Forelimb muscle (tissue), 1 donor: ENCODE measurements around the gene SPATS2L. TPM values are rescaled to one million over a fixed set of nuclear protein-coding genes. Genes with fewer than 3 reads are reported as not detected.

Experiments
- DNase-seq: peaks from one replicate; pipeline ENCODE4 v3.0.0-alpha.2; 2013; ENCODE audit warnings: low read depth
- polyA plus RNA-seq: library from polyadenylated mRNA; unstranded; fragments of 120-200 nt; gene quantifications from one replicate; pipeline ENCODE4 v1.2.1, GENCODE V29; 2013; ENCODE audit not compliant: insufficient read length

SPATS2L gene
- polyA plus RNA-seq, 1 donor = 224 TPM

- DNase-seq = no peak
Measured at GRCh38 chr2:200348897-200349563, 42.5 kb downstream of the SPATS2L start.

GRCh38 chr2:200349868-200350267 lies 43.4 kb downstream of the SPATS2L start:
- DNase-seq = no peak

DNA sequence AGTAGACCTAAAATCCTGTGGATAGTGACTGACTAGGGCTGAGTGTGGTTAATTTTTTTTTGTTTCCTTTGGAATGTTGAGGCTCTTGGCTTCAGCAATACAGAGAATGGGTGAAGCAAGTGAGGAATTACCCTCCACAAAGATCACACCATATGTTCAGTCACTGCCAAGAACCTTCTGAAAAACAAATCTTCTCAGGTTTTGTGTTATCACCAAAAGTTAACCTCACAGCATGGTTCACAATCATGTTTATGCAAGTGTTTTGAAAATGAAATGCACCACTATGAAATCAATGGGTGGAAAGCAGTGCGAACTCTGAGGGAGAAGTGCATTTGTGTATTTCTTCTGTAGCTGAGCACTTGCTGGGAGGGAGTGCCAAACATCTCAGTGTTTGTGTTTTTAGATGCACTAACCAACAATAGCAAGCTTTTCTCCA lies 44.4 kb downstream of the SPATS2L start:
- DNase-seq = no peak

DNA sequence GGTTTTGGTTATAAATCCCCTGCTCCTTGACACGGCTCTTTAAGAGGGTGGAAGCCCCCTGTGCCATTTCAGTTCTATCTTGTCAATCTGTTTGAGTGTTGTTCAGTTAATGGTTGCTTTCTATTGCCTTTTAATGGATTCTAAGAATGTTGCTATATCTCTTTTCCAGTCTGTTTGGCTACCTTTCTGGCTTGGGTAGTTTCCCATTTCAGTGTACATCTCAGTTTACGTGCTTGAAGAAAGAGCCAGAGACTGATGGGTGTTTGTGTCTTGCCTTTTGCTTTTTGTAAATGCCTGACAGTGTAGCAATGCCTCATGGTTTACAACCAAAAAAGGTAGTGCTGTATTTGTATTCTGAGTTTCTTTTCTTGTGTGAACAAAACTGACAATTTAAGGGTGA lies 45.3 kb downstream of the SPATS2L start:
- no peak for DNase-seq

- no peak for DNase-seq
Measured at GRCh38 chr2:200352636-200353035, 46.1 kb downstream of the SPATS2L start.

DNA sequence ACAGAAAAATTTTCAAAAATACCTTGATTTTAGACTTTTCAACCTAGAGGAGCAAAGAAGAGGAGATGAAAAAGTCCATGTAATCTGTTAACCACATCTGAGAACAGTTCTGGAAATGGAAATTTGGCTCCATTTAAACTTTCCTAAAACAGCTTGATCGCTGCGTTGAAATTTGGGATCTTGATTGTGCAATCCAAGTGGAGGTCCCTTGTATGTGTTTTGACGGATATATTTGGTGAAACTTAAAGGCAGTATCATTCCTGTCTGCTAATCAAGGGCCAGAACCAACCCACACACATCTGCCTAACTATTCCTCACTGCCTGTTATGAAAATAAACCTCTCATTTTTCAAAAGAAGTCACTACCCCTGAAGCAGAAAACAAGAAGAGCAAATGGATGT lies 46.6 kb downstream of the SPATS2L start:
- no peak for DNase-seq

DNA sequence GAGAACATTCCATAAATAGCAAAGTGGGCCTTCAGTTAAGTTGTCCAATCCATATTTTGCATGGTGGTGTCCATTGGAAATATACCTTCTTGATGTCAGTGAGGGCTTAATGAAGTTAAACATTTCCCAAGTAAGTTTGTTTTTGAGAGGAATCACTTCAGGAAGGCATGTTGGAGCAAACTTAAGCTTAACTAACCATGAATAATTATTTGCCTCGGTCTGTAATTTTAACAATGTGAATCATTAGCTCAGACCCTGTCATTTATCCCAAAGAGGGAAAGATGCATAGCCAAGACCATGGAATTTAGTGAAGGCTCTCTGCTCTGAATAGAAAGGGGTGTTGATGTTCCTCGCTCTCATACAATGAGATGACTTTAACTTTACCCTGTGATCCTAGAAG lies 47.4 kb downstream of the SPATS2L start:
- DNase-seq = no peak

GRCh38 chr2:200354833-200355751 lies 48.6 kb downstream of the SPATS2L start:
- no peak for DNase-seq

- no peak for DNase-seq
Measured at GRCh38 chr2:200356321-200356720, 49.8 kb downstream of the SPATS2L start.

DNA sequence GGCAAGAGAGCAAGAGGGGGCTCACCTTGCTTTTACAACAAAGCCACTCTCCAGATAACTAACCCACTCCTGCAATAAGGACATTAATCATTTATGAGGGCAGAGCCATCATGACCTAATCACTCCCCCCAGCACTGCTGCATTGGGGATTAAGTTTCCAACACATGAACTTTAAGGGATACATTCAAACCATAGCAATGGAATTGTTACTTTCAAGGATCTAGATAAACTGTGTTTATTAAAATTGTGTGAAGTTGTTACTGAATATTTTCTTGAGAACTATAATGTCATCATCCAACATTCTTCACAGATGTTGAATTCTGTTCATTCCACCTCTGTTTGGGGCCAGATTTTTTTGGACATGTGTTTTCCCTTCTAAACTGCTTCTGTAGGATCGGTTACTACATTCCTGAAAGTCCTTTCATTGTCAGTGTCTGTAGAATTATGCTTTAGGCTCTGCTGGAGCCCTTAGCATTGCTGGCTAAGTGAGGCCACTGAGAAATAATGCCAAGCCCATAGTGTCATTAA lies 50.4 kb downstream of the SPATS2L start:
- DNase-seq = no peak

- DNase-seq = no peak
Measured at GRCh38 chr2:200357845-200358244, 51.4 kb downstream of the SPATS2L start.

GRCh38 chr2:200359552-200359951 lies 53.1 kb downstream of the SPATS2L start:
- no peak for DNase-seq

- no peak for DNase-seq
Measured at GRCh38 chr2:200360364-200360763, 53.9 kb downstream of the SPATS2L start.

DNA sequence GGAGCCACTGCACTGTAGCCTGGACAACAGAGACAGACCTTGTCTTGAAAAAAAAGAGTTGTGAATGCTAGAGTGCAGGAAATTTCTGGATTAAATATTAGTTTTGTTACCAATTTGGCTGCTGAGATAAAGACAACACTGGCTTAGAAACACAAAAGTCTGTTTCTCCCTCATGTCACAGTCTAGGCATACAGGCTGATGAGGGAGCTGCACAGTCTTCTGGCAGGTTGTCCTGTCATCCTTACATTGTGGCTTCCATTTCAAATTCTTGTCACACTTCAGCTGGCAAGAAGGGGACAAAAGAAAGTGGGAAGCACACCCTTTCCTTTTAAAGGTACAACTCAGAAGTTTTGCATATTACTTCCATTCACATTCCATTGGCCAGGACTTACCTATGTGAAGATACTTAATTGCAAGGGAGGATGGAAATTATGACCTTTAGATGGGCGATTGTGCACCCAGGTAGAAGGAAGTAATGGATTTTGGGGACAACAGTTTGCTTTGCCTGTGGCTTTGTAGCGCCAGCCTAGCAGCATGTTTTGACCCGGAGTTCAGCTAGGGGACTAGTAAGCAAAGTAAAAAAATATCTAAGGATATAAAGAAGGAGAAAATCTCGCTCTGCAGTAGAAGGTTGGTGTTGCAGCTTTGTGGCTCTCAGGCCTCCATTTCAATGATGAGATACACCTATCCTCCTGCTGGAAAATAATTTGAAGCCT lies 55.9 kb downstream of the SPATS2L start:
- DNase-seq = no peak

DNA sequence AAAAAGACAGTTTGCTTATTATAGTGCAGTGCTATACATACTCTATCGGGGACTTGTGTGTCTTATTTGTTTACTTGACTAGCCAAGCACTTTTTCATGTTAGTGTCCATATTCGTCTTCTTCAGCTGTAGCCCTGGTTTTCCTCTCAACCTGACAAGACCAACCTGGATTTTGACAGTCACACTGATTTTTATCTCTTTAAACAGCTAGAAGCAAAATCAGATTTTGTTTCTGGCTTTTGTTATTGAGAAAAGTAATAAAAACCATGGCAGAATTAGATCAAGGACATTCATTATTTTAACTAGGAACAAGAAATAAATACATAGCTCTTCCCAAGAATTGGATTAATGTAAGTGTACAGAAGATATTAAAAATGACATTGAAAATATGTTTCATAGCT lies 56.8 kb downstream of the SPATS2L start:
- DNase-seq = no peak

DNA sequence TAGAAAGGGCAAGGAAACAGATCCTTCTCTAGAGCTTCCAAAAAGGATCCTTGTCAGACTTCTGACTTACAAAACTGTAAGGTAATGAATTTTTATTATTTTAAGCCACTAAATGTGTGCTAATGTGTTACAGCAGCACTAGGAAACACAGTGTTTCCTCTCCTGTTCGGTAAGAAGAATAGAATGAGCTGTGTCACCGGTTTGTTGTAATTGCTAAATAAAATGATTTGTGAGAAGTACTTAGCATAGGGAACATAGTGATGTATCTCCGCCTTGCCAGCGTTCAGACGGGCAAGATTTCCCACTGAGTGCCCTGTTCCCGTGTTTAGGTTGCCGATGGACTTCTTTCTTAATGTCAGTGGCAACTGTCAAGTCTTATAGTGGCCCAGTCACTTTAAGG lies 57.6 kb downstream of the SPATS2L start:
- no peak for DNase-seq

DNA sequence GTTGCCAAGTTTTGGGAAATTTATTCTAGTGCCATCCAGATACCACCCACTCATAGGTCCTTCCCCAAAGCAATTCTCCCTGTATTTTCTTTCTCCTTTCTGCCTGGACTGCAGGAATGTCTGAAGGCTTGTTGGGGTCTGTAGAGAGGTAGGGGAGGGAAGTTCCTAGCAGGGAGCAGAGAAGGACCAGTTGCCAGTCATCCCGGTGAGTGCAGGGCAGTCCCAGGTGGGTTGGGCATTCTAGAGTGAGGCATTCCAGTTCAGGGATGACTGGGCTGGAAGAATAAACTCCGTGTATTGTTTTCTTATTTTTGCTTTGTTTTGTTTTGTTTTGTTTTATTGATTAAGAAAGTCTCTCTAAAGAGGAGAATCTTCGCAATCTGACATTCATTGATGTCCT lies 58.1 kb downstream of the SPATS2L start:
- DNase-seq = no peak

GRCh38 chr2:200365209-200365608 lies 58.7 kb downstream of the SPATS2L start:
- no peak for DNase-seq

DNA sequence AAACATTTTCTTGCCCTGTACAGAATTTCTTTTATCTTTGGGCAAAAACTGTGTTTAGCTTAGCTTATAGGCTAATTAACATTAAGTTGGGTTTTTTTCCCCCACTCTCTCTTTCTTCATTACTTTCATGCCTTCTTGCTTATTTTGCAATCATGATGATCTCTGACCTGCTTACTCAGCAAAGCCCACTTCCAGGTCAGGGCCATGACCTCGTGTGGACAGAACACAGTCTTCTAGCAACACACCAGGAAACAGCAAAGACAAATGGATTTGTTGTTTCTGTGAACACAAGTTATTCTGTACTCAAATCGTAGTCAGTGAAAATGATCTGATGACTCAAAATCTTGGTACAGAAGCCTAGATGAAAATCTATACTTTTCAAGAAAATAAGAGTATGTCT lies 60.7 kb downstream of the SPATS2L start:
- DNase-seq = no peak

DNA sequence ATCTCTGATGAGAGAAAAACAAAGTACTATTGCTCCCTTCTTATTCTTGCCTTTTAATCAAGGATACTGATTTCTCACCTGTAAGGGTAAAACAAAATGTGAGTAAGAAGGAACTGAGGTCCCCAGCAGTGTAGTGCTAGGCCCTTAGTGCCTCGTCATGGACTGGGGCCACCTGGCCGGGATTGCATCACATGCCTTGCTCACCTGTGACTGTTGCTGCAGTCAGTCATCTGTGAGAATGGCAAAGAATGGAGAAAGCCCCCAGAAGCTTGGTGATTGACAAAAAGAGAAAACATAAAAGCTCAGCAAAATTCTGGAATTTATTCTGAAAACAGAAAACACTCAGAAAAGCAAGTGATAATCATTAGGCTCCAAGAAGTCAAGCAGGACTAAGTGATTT lies 63.4 kb downstream of the SPATS2L start:
- no peak for DNase-seq

- DNase-seq = no peak
Measured at GRCh38 chr2:200373231-200373630, 66.7 kb downstream of the SPATS2L start.

GRCh38 chr2:200373973-200374416 lies 67.5 kb downstream of the SPATS2L start:
- DNase-seq = no peak
